Activated CD8-positive, alpha-beta memory T cell treated with anti-CD3 and anti-CD28 coated beads, Interleukin-2, amount 50 U/mL, for 1 hour (primary cell): ENCODE measurements around the gene STAT1.

Source experiments
- DNase-seq: peaks from one replicate; pipeline ENCODE4 v3.0.0-alpha.2; 2020; ENCODE audit errors: extremely low read depth

STAT1 gene

GRCh38 chr2:190959911-190960788 is 53.8 kb downstream of the STAT1 start:
- no peak for DNase-seq

DNA sequence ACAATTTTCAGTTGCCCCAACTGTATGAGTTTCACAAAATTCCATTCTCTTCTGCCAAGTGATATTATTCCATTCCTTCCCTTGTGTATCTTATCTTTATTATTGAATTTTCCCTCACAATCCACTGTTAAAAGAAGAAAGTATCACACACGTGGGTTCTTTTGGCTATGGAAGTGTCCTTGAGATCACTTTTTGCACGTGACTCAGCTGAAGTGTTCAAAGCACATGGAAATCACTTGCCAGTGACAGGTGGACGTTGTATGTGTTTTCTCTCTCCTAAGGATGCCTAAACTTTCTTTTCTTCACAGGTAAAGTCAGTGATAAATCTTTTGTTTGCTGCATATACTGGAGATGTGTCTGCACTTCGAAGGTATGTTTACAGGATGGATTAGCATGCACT is 60.7 kb downstream of the STAT1 start:
- no peak for DNase-seq

GRCh38 chr2:190950566-190950991 is 63.4 kb downstream of the STAT1 start:
- DNase-seq, result no peak

DNA sequence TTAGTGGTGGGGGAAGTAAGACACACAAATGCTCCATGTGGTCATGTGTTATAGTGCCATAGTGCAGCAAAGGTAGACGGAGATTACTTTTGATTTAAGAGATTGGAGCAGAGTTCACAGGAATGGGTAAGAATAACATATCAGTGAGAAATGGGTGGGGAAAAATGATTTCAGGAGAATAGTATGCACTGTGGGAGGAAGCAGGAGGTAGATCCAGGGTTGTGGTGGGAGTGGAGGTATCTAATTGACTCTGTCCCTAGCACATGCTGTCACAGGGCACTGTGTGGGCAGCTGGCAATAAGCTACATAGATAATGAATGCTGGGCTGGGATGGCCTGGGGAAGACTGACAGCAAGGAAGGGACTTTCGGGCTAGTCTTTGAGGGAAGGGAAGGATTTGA is 65.3 kb downstream of the STAT1 start:
- DNase-seq, result no peak

DNA sequence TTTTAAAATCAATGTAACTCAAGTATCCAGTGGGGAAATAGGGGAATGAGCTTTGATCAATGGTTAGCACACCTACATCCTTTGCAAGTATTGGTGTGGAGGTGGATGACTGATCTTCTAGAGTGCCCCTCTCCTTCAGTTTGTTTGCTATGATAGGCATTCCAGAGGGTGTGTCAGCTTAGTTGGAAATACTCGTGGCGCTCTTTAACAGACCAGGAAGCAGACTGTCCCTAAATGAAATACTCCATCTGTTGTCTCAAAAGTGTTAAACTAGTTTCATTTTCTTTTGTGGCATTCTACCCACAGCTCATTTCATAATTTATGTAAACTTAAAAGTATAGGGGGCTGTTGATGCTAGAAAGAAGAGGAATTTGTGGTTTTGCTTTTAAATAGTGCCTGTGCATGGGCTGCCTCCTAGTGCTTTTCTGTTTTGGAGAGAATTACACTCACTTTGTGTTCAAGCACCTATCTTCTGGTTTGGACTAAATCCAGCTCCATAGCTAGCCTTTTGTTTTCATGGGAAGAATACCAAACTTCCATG is 66.2 kb downstream of the STAT1 start:
- no peak for DNase-seq

- no peak for DNase-seq
These were observed 66.8 kb downstream of the STAT1 start for GRCh38 chr2:190947141-190947540.

GRCh38 chr2:190943706-190944105 is 70.3 kb downstream of the STAT1 start:
- DNase-seq, result no peak

DNA sequence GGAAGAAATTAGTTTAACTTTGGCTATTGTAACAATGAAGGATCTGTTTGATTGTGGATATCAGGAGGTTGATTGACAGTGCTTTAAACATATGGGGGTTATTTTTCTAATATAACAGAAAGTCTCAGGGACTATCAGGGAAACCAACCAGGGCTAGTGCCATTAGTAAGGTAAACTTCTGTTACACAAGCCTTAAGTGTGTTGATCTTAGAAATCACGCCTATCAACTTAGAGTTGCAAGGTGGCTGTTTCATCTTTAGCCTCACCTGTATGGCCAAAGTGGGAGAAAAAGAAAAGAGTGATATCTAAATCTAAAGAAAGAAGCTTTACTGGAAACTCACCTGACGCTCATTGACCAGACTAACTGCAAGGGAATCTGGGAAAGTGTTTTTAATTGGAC is 71.3 kb downstream of the STAT1 start:
- no peak for DNase-seq

- no peak for DNase-seq
These were observed 72.4 kb downstream of the STAT1 start for GRCh38 chr2:190941571-190941970.

GRCh38 chr2:190940454-190940853 is 73.5 kb downstream of the STAT1 start:
- no peak for DNase-seq

DNA sequence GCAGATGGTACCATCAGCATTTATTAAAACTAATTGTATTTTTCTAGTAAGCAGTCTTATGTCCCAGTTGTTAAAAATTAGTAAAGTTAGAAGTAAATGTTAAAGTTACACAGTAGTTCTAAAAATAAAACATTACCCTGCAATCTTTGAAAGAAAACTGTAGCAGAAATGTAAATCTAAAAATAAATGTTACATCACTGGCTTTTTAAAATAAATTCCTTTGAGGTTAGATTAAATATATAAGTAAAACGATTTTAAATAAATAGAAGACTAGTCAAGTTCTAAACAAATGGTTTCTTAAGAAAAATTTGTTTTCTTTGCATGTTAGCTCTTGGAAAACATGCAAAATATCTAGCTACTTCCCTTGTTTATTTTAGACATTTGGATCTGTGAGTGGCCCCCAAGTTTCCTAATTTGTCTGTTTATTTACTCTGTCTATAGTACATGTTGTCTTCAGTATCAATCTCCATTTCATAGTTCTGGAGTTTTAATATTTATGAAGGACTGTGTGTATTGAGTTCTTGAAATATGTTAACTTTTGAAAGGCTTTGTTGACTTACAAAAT is 75.1 kb downstream of the STAT1 start:
- no peak for DNase-seq

DNA sequence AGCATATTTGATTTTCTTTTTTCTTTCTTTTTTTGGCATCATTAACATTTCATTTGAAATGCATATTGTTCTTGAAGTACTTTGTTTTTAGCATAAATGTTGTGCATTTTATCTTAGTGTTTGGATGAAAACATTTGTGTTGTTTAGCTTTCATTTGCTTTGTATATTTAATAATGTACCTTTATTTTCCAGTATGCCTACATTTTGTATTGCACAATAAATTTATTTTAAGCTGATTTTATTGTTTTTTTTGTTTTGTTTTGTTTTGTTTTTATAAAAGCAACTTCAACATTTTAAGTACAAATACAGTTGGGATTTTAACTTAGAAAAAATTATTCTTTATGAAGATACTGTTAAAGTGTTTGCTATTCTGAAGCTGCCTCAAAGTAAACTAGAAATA is 78.9 kb downstream of the STAT1 start:
- no peak for DNase-seq

GRCh38 chr2:190933361-190933760 is 80.6 kb downstream of the STAT1 start:
- DNase-seq, result no peak

DNA sequence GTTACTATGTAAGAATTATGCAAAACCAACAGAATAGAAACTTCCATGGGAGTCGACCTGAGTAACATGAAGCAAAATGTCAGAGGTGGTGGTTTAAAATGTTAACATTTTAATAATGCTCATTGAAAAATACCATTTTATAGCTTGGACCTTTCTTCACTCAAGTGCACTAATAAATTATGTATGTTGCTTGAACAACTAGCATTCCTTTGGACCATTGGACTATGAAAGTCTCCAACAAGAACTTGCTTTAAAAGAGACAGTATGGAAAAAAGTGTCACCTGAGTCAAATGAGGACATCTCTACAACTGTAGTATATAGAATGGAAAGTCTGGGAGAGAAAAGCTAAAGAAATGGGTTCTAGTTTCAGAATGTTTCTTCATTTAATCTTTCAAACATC is 81.5 kb downstream of the STAT1 start:
- no peak for DNase-seq

GRCh38 chr2:190930411-190930810 is 83.6 kb downstream of the STAT1 start:
- DNase-seq, result no peak

DNA sequence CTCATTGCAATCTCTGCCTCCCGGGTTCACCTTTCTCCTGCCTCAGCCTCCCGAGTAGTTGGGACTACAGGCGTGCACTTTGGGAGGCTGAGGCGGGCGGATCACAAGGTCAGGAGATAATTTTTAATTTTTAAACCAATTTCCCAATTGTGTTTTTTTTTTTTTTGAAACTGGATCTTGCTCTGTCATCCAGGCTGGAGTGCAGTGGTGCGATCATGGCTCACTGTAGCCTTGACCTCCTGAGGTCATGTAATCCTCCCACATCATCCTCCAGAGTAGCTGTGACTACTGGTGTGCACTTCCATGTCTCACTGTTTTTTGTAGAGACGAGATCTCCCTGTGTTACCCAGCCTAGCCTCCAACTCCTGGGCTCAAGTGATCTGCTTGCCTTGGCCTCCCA is 84.1 kb downstream of the STAT1 start:
- DNase-seq, result no peak

GRCh38 chr2:190927301-190927700 is 86.7 kb downstream of the STAT1 start:
- DNase-seq, result no peak

DNA sequence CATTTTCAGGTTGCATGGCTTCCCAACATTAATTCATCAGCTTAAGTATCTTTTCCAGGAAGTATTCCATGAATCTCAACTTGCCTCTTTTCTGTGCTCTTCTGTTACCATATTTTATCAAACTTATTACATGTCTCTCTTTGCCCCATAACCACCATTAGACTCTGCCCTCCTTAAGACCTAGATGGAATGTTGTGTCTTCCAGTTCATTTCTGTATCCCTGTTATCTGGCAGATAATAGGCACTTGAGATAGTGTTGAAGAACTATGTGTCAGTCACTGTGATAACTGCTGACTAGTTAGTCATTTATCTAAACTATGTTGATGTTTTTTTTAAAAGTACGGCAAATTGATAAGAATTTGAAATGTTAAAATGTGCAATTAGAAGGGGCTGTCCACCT is 91.6 kb downstream of the STAT1 start:
- DNase-seq, result no peak

GRCh38 chr2:190920085-190920484 is 93.9 kb downstream of the STAT1 start:
- DNase-seq, result no peak
